Testis (tissue), 2 donors: ENCODE data around the gene NEK11.

ENCODE experiments used
- CTCF ChIP-seq, 3 experiments: fragments of 450-650 bp in 2 of 3; fragments of 200-600 bp in 1 of 3; sonication (generic) in 1 of 3; IDR thresholded peaks; one replicate each; pipeline ENCODE4 v1.5.1; 2016 to 2019; ENCODE audit warnings: antibody characterized with exemption in 3 of 3, mild to moderate bottlenecking in 2 of 3, moderate library complexity in 1 of 3
- POLR2A ChIP-seq: fragments of 450-650 bp; IDR thresholded peaks from one replicate; pipeline ENCODE4 v1.6.1; 2017; ENCODE audit warnings: antibody characterized with exemption, mild to moderate bottlenecking, moderate library complexity

- TF ChIP-seq CTCF (IDR thresholded peaks at IDR 0.05) (no peak), POLR2A (no peak)
Measured at GRCh38 chr3:131174752-131175151, 148.1 kb downstream of the NEK11 start.
